ENCODE results near the gene CCDC9. TPM values are rescaled to one million over a fixed set of nuclear protein-coding genes. Genes with fewer than 3 reads are reported as not detected.
"Not testable (repeated sequence)": the region's sequence is repeated elsewhere in the genome, so short reads cannot be mapped to it uniquely, and the experiment has no call there.

The CCDC9 gene
- total and polyA plus RNA-seq, 2 experiments from 2014 or later: 21.9 to 22.5 TPM

DNA sequence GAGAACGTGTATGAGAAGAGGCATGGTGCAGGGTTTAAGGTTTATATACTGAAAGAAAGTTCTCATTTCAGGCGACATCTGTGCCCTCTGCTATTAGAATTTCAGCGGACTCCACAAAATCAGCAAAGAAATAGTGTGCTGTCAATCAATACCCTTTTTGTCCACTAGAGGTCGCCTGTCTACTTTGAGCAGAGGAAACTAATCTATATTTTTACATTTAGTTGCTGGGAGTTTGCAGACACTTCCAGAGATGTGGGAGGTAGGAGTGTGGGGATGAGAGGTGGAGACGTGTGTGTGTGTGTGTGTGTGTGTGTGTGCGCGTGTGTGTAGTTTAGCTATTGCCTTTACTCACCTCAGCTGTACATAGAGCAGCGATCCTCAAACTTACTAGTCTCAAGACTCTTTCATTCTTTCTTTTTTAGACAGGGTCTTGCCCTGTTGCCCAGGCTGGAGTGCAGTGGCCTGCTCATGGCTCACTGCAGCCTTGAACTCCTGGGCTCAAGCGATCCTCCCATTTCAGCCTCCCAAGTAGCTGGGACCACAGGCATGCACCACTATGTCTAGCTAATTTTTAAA is 28.1 kb downstream of the CCDC9 start:
- Histone ChIP-seq H3K27me3 (no peaks in the 10 kb centered on the region), H3K27ac (no peak overlapping the region), H3K36me3 (no peaks in the 10 kb centered on the region), H3K4me3 (no peak overlapping the region), H3K9me3 (ENCODE audit: low read depth) (no peaks in the 10 kb centered on the region), H3K4me1 (ENCODE audit: low read depth) (no peaks in the 10 kb centered on the region)
- TF ChIP-seq, protein P1, sequence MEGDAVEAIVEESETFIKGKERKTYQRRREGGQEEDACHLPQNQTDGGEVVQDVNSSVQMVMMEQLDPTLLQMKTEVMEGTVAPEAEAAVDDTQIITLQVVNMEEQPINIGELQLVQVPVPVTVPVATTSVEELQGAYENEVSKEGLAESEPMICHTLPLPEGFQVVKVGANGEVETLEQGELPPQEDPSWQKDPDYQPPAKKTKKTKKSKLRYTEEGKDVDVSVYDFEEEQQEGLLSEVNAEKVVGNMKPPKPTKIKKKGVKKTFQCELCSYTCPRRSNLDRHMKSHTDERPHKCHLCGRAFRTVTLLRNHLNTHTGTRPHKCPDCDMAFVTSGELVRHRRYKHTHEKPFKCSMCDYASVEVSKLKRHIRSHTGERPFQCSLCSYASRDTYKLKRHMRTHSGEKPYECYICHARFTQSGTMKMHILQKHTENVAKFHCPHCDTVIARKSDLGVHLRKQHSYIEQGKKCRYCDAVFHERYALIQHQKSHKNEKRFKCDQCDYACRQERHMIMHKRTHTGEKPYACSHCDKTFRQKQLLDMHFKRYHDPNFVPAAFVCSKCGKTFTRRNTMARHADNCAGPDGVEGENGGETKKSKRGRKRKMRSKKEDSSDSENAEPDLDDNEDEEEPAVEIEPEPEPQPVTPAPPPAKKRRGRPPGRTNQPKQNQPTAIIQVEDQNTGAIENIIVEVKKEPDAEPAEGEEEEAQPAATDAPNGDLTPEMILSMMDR (IDR thresholded peaks at IDR 0.05; ENCODE audit: low read depth, low read length): peak; percentile 82
- DNase-seq (ENCODE audit: low read depth in 1 of 2, low spot score in 1 of 2): peak; percentile 71 to 76

GRCh38 chr19:47296036-47296435 is 39.7 kb downstream of the CCDC9 start:
- H3K36me3 ChIP-seq: no peaks in the 10 kb centered on the region
- no peaks in the 10 kb centered on the region for H3K4me1 ChIP-seq (ENCODE audit: low read depth)
- TF ChIP-seq, protein P1 (IDR thresholded peaks at IDR 0.05; ENCODE audit: low read depth, low read length): peak; percentile 62
- no peak overlapping the region for H3K4me3 ChIP-seq
- no peak overlapping the region for H3K27ac ChIP-seq
- no peaks in the 10 kb centered on the region for H3K9me3 ChIP-seq (ENCODE audit: low read depth)
- no peaks in the 10 kb centered on the region for H3K27me3 ChIP-seq
- peak; percentile 86 to 95 for DNase-seq (ENCODE audit: low read depth in 1 of 2, low spot score in 1 of 2)

DNA sequence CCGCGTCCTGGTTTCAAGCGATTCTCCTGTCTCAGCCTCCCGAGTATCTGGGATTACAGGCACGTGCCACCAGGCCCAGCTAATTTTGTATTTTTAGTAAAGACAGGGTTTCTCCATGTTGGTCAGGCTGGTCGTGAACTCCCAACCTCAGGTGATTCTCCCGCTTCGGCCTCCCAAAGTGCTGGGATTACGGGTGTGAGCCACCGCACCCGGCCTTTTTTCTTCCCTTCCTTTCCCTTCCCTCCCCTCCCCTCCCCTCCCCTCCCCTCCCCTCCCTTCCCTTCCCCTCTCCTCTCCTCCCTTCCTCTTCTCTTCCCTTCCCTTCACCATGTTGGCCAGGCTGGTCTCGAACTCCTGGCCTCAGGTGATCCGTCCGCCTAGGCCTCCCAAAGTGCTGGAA is 44.5 kb downstream of the CCDC9 start:
- not testable (repeated sequence) for DNase-seq (ENCODE audit: low read depth in 1 of 2, low spot score in 1 of 2); H3K9me3 ChIP-seq (ENCODE audit: low read depth); H3K36me3 ChIP-seq; H3K27ac ChIP-seq; H3K4me3 ChIP-seq; H3K4me1 ChIP-seq (ENCODE audit: low read depth); H3K27me3 ChIP-seq

GRCh38 chr19:47302249-47302648 is 45.9 kb downstream of the CCDC9 start:
- no peak for DNase-seq (ENCODE audit: low read depth in 1 of 2, low spot score in 1 of 2)
- Histone ChIP-seq H3K9me3 (ENCODE audit: low read depth) (no peaks in the 10 kb centered on the region), H3K4me1 (ENCODE audit: low read depth) (no peaks in the 10 kb centered on the region), H3K36me3 (no peaks in the 10 kb centered on the region), H3K27ac (no peak overlapping the region), H3K27me3 (no peaks in the 10 kb centered on the region), H3K4me3 (no peak overlapping the region)
- TF ChIP-seq, protein P1 (IDR thresholded peaks at IDR 0.05; ENCODE audit: low read depth, low read length): no peak

DNA sequence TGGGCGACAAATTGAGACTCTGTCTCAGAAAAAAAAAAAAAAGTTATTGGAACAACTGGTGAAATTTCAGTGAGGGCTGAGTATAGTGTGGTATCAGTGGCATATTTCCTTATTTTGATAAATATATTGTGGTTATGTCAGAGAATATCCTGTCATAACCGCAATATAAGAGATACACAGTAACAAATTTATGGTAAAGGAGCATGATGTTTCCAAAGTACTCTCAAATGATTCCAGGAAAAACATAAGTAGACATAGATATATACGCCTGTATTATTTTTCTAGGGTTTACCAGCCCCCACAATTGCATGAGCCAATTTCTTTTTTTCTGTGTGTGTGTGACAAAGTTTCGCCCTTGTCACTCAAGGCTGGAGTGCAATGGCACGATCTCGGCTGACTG is 47.6 kb downstream of the CCDC9 start:
- TF ChIP-seq, protein P1 (IDR thresholded peaks at IDR 0.05; ENCODE audit: low read depth, low read length): no peak
- no peak overlapping the region for H3K27ac ChIP-seq
- no peaks in the 10 kb centered on the region for H3K4me1 ChIP-seq (ENCODE audit: low read depth)
- H3K27me3 ChIP-seq: no peaks in the 10 kb centered on the region
- H3K9me3 ChIP-seq (ENCODE audit: low read depth): no peaks in the 10 kb centered on the region
- no peaks in the 10 kb centered on the region for H3K36me3 ChIP-seq
- H3K4me3 ChIP-seq: no peak overlapping the region
- no peak for DNase-seq (ENCODE audit: low read depth in 1 of 2, low spot score in 1 of 2)

- peak; percentile 62 to 89 for DNase-seq (ENCODE audit: low read depth in 1 of 2, low spot score in 1 of 2)
- Histone ChIP-seq H3K4me3 (no peak overlapping the region), H3K27ac (no peak overlapping the region), H3K9me3 (ENCODE audit: low read depth) (no peaks in the 10 kb centered on the region), H3K4me1 (ENCODE audit: low read depth) (no peaks in the 10 kb centered on the region), H3K36me3 (no peaks in the 10 kb centered on the region), H3K27me3 (no peaks in the 10 kb centered on the region)
- TF ChIP-seq, protein P1 (IDR thresholded peaks at IDR 0.05; ENCODE audit: low read depth, low read length): peak; percentile 99
Observed at GRCh38 chr19:47305309-47305751, 49.0 kb downstream of the CCDC9 start.
